Activated naive CD4-positive, alpha-beta T cell treated with anti-CD3 and anti-CD28 coated beads, Interleukin-2, amount 10 ng/mL, durations not matched to agents 7 days and 5 days (primary cell): Measurements from ENCODE around the gene PIP5K1B.

Source experiments
- CTCF ChIA-PET: fragments of 350-600 bp; sonication (Branson Sonifier 250); formaldehyde crosslinking; loops from one replicate; lab custom pipeline; 2021; ENCODE audit warnings: antibody characterized with exemption; lab: Charles Lee
- DNase-seq: peaks from one replicate; pipeline ENCODE4 v3.0.0-alpha.2; 2020
- H3K27ac Mint-ChIP-seq: one replicate; pipeline ENCODE4 v1.8.0; 2021; ENCODE audit warnings: mild to moderate bottlenecking, moderate library complexity, mixed read lengths
- H3K27me3 Mint-ChIP-seq: one replicate; pipeline ENCODE4 v1.8.0; 2021; ENCODE audit warnings: mild to moderate bottlenecking, mixed read lengths
- H3K36me3 Mint-ChIP-seq: one replicate; pipeline ENCODE4 v1.8.0; 2021; ENCODE audit warnings: mixed read lengths
- H3K4me1 Mint-ChIP-seq: one replicate; pipeline ENCODE4 v1.8.0; 2021; ENCODE audit warnings: mixed read lengths
- H3K4me3 Mint-ChIP-seq: one replicate; pipeline ENCODE4 v1.8.0; 2021; ENCODE audit warnings: mild to moderate bottlenecking, moderate library complexity, mixed read lengths
- H3K9me3 Mint-ChIP-seq: one replicate; pipeline ENCODE4 v1.8.0; 2021; ENCODE audit warnings: mixed read lengths

Gene PIP5K1B

GRCh38 chr9:69003051-69003450 is 298.0 kb downstream of the PIP5K1B start:
- Mint-ChIP-seq H3K27me3 (peaks cover 32% of the 10 kb centered on the region), H3K4me3 (no peak overlapping the region), H3K9me3 (no peaks in the 10 kb centered on the region), H3K4me1 (peaks cover 15% of the 10 kb centered on the region), H3K36me3 (no peaks in the 10 kb centered on the region), H3K27ac (no peak overlapping the region)
- no peak for DNase-seq
- CTCF ChIA-PET, result interaction anchor here (1.0 to 1.9 kb wide), 4 partner anchors 22 to 422 kb away, joined by 3 to 8 read pairs (median 4); no protein-coding TSS in a partner anchor

- CTCF ChIA-PET, result interaction anchor here (0.9 to 1.1 kb wide), 2 partner anchors 421 to 444 kb away, joined by 3 read pairs; no protein-coding TSS in a partner anchor
- H3K27me3 Mint-ChIP-seq, result peaks cover 36% of the 10 kb centered on the region
- no peak overlapping the region for H3K27ac Mint-ChIP-seq
- no peak for DNase-seq
- H3K36me3 Mint-ChIP-seq, result no peaks in the 10 kb centered on the region
- no peak overlapping the region for H3K4me3 Mint-ChIP-seq
- H3K9me3 Mint-ChIP-seq, result no peaks in the 10 kb centered on the region
- no peaks in the 10 kb centered on the region for H3K4me1 Mint-ChIP-seq
Measured at GRCh38 chr9:69004836-69005235, 299.8 kb downstream of the PIP5K1B start.

- Mint-ChIP-seq H3K9me3 (no peaks in the 10 kb centered on the region), H3K27me3 (peaks cover 67% of the 10 kb centered on the region), H3K4me1 (peaks cover 20% of the 10 kb centered on the region), H3K27ac (no peak overlapping the region), H3K36me3 (no peaks in the 10 kb centered on the region), H3K4me3 (no peak overlapping the region)
- CTCF ChIA-PET, result interaction anchor here (1.4 to 2.1 kb wide), 4 partner anchors 10 to 426 kb away, joined by 3 to 6 read pairs (median 4); no protein-coding TSS in a partner anchor
- no peak for DNase-seq
Measured at GRCh38 chr9:69009708-69010107, 304.7 kb downstream of the PIP5K1B start.

- peaks cover 64% of the 10 kb centered on the region for H3K27me3 Mint-ChIP-seq
- CTCF ChIA-PET, result interaction anchor here (0.9 to 1.4 kb wide), 2 partner anchors 13 to 18 kb away, joined by 3 read pairs; no protein-coding TSS in a partner anchor
- no peaks in the 10 kb centered on the region for H3K36me3 Mint-ChIP-seq
- H3K4me3 Mint-ChIP-seq, result peak overlapping the region; percentile 40
- no peaks in the 10 kb centered on the region for H3K9me3 Mint-ChIP-seq
- H3K27ac Mint-ChIP-seq, result no peak overlapping the region
- DNase-seq, result no peak
- peaks cover 22% of the 10 kb centered on the region for H3K4me1 Mint-ChIP-seq
Measured at GRCh38 chr9:69012696-69013381, 307.8 kb downstream of the PIP5K1B start.

GRCh38 chr9:69013382-69013727 is 308.3 kb downstream of the PIP5K1B start:
- Mint-ChIP-seq H3K9me3 (no peaks in the 10 kb centered on the region), H3K36me3 (no peaks in the 10 kb centered on the region), H3K4me1 (peaks cover 27% of the 10 kb centered on the region), H3K27ac (no peak overlapping the region), H3K27me3 (peaks cover 64% of the 10 kb centered on the region), H3K4me3 (no peak overlapping the region)
- no peak for DNase-seq
- CTCF ChIA-PET, result interaction anchor here (0.9 to 1.4 kb wide), 2 partner anchors 14 to 18 kb away, joined by 3 read pairs; no protein-coding TSS in a partner anchor

GRCh38 chr9:69014013-69014412 is 309.0 kb downstream of the PIP5K1B start, which contains the start of gene PRKACG:
Gene PRKACG (minus strand): TSS chr9:69014113. CDS start chr9:69014092, 21 bp downstream.
- no peak for DNase-seq
- Mint-ChIP-seq H3K4me3 (peak within 1 kb of the TSS; percentile 40), H3K27me3 (peaks cover 64% of the 10 kb centered on the region), H3K36me3 (no peaks in the 10 kb centered on the region), H3K27ac (no peak within 1 kb of the TSS), H3K4me1 (peaks cover 34% of the 10 kb centered on the region), H3K9me3 (no peaks in the 10 kb centered on the region)
- CTCF ChIA-PET, result interaction anchor here (1.4 kb wide), 1 partner anchor 14 kb away, joined by 3 read pairs; no protein-coding TSS in a partner anchor

- DNase-seq, result no peak
- no peak overlapping the region for H3K27ac Mint-ChIP-seq
- H3K4me1 Mint-ChIP-seq, result peaks cover 54% of the 10 kb centered on the region
- no peaks in the 10 kb centered on the region for H3K9me3 Mint-ChIP-seq
- CTCF ChIA-PET, result interaction anchor here (0.7 to 0.8 kb wide), 2 partner anchors 10 to 67 kb away, joined by 3 read pairs; no protein-coding TSS in a partner anchor
- no peaks in the 10 kb centered on the region for H3K36me3 Mint-ChIP-seq
- H3K27me3 Mint-ChIP-seq, result peaks cover 44% of the 10 kb centered on the region
- H3K4me3 Mint-ChIP-seq, result no peak overlapping the region
Measured at GRCh38 chr9:69016191-69017096, 311.4 kb downstream of the PIP5K1B start.

GRCh38 chr9:69018737-69019136 is 313.7 kb downstream of the PIP5K1B start:
- H3K4me1 Mint-ChIP-seq, result peaks cover 53% of the 10 kb centered on the region
- H3K9me3 Mint-ChIP-seq, result no peaks in the 10 kb centered on the region
- DNase-seq, result no peak
- no peak overlapping the region for H3K4me3 Mint-ChIP-seq
- peak overlapping the region; percentile 53 for H3K27ac Mint-ChIP-seq
- CTCF ChIA-PET, result interaction anchor here (0.8 to 1.9 kb wide), 5 partner anchors 8 to 160 kb away, joined by 3 to 10 read pairs (median 3); partner anchors contain the start of gene FXN
- peaks cover 28% of the 10 kb centered on the region for H3K27me3 Mint-ChIP-seq
- no peaks in the 10 kb centered on the region for H3K36me3 Mint-ChIP-seq

GRCh38 chr9:69019808-69020207 is 314.8 kb downstream of the PIP5K1B start:
- CTCF ChIA-PET, result interaction anchor here (0.7 to 1.9 kb wide), 5 partner anchors 8 to 70 kb away, joined by 4 to 10 read pairs (median 7); partner anchors contain the start of gene FXN

GRCh38 chr9:69020301-69021145 is 315.5 kb downstream of the PIP5K1B start:
- Mint-ChIP-seq H3K27me3 (peaks cover 30% of the 10 kb centered on the region), H3K36me3 (no peaks in the 10 kb centered on the region), H3K4me1 (peaks cover 58% of the 10 kb centered on the region), H3K27ac (peak overlapping the region; percentile 81), H3K4me3 (no peak overlapping the region), H3K9me3 (no peaks in the 10 kb centered on the region)
- CTCF ChIA-PET, result interaction anchor here (0.7 to 1.9 kb wide), 6 partner anchors 8 to 437 kb away, joined by 4 to 10 read pairs (median 6); partner anchors contain the start of gene FXN
- DNase-seq, result no peak

More at GRCh38 chr9:69019808-69020207, 314.8 kb downstream of the PIP5K1B start:
- Mint-ChIP-seq H3K27ac (peak overlapping the region; percentile 81), H3K36me3 (no peaks in the 10 kb centered on the region), H3K4me1 (peaks cover 60% of the 10 kb centered on the region), H3K27me3 (peaks cover 31% of the 10 kb centered on the region), H3K9me3 (no peaks in the 10 kb centered on the region), H3K4me3 (no peak overlapping the region)
- peak; percentile 76 for DNase-seq

- Mint-ChIP-seq H3K36me3 (no peaks in the 10 kb centered on the region), H3K4me3 (no peak overlapping the region), H3K9me3 (no peaks in the 10 kb centered on the region), H3K27ac (no peak overlapping the region), H3K4me1 (peaks cover 79% of the 10 kb centered on the region), H3K27me3 (peaks cover 27% of the 10 kb centered on the region)
- no peak for DNase-seq
- CTCF ChIA-PET, result interaction anchor here (1.0 to 2.4 kb wide), 2 partner anchors 47 to 440 kb away, joined by 3 to 8 read pairs; no protein-coding TSS in a partner anchor
Measured at GRCh38 chr9:69023650-69024049, 318.6 kb downstream of the PIP5K1B start.

GRCh38 chr9:69027355-69028097 is 322.5 kb downstream of the PIP5K1B start:
- Mint-ChIP-seq H3K9me3 (peaks cover 11% of the 10 kb centered on the region), H3K4me3 (no peak overlapping the region), H3K27me3 (peaks cover 23% of the 10 kb centered on the region), H3K27ac (peak overlapping the region; percentile 66), H3K36me3 (peaks cover 15% of the 10 kb centered on the region), H3K4me1 (peaks cover 84% of the 10 kb centered on the region)
- peak; percentile 53 for DNase-seq
- CTCF ChIA-PET, result interaction anchor here (0.6 to 2.3 kb wide), 12 partner anchors 8 to 467 kb away, joined by 3 to 9 read pairs (median 4); no protein-coding TSS in a partner anchor
